NT2/D1 (cell line): ENCODE measurements around the gene STON1.

Experiments used
- SUZ12 ChIP-seq: IDR thresholded peaks from 2 replicates; pipeline ENCODE4 v1.6.1; 2011; ENCODE audit not compliant: insufficient read length, insufficient read depth; ENCODE audit errors: extremely low read depth
- YY1 ChIP-seq: IDR thresholded peaks from 2 replicates; pipeline ENCODE4 v1.6.1; 2011; ENCODE audit not compliant: insufficient read length, insufficient read depth

DNA sequence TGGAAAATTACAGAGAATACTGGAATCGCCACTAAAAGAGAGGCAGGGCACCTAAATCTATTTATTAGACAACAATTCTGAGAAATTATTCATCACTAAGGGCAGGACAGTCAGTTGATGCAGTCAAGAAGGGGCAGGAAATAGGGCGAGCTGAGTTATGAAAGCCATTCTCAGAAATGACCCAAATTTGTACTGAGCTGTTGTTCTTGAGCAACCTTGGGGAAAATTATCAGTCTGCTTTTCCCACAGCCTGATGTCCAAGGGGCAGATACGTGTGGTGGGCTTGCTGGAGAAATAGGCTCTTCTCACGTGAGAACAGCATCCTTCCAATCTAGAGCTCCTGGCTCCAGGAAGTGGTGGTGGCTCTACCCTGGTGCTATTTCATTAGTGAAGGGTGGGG is 38.6 kb downstream of the STON1 start:
- TF ChIP-seq SUZ12 (no peak), YY1 (no peak)
